Measurements from ENCODE around the gene BAG1. TPM values are rescaled to one million over a fixed set of nuclear protein-coding genes. Genes with fewer than 3 reads are reported as not detected.
A peak's percentile ranks its signal among the peaks of the same experiment; 100 is the strongest.

Gene BAG1
- total RNA-seq, 1 donor from 2014 or later, result 40.2 TPM

DNA sequence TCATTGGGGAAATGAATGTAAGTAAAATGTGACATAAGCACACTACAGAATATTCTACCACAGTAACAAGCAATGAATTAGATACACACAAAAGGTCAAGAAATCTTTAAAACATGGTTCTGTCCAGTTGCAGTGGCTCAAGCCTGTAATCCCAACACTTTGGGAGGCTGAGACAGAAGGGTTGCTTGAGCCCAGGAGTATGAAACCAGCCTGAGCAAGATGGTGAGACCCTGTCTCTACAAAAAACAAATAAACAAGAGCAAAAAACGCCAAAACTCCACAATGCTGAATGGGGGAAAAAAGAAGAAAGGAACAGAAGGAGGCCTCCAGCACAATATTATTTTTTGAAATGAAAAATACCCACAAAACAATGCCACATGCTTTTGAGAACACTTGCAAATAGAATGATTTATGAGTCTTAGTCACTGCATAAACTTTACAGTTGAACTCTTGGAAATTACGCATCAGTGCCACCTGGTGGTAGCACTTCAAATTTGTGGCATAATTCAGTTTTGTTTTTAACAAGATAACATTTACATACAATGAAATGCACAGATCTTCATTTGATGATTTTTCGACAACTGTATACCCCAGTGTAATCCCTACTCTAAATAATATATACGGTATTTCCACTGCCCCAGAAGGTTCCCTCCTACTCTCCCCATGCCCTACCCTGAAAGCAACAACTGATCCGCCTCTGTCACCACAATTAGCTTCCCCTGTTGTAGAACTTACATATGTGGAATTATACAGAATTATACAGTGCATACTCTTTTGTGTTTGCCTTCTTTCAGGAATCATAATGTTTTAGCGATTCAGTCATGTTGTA, 39.0 kb downstream of the BAG1 start:
- no peak overlapping the region for H3K4me3 ChIP-seq (ENCODE audit: low read length in 3 of 3)
- peaks cover 3 to 8% (median 7%) of the 10 kb centered on the region in 3 donors for H3K4me1 ChIP-seq (ENCODE audit: control insufficient read depth in 3 of 3, insufficient read depth in 3 of 3, low read length in 3 of 3)
- H3K9me3 ChIP-seq (ENCODE audit: control insufficient read depth in 3 of 3, low read length in 3 of 3), result no peaks in the 10 kb centered on the region
- H3K27ac ChIP-seq (ENCODE audit: low read depth, low read length), result no peak overlapping the region
- H3K27me3 ChIP-seq (ENCODE audit: control insufficient read depth in 3 of 3, insufficient read depth in 3 of 3, low read length in 3 of 3), result no peaks in the 10 kb centered on the region
- no peak overlapping the region for H3K9ac ChIP-seq (ENCODE audit: low read depth in 1 of 3, low read length in 3 of 3)
- H3K36me3 ChIP-seq (ENCODE audit: control insufficient read depth in 3 of 3, insufficient read depth in 3 of 3, low read length in 3 of 3), result no peaks in the 10 kb centered on the region

DNA sequence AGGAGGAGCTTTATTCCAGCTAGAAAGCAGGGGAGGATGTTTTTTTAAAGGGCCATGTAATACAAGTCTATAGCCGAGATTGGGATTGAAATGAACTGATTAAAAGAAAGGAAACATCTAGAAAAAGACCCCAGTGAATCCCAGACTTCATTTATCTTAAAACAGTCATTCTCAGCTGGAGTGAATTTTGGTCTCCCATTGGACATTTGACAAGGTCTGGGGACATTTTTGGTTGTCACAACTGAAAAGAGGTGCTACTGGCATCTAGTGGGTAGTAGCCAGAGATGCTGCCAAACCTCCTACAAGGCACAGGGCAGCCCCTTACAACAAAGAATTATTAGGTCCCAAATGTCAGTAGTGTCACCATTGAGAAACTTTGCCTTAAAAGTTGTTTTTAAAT, 40.8 kb downstream of the BAG1 start:
- no peak overlapping the region for H3K27ac ChIP-seq (ENCODE audit: low read depth, low read length)
- H3K4me1 ChIP-seq (ENCODE audit: control insufficient read depth in 3 of 3, insufficient read depth in 3 of 3, low read length in 3 of 3), result peaks cover 3 to 8% (median 7%) of the 10 kb centered on the region in 3 donors
- H3K36me3 ChIP-seq (ENCODE audit: control insufficient read depth in 3 of 3, insufficient read depth in 3 of 3, low read length in 3 of 3), result no peaks in the 10 kb centered on the region

DNA sequence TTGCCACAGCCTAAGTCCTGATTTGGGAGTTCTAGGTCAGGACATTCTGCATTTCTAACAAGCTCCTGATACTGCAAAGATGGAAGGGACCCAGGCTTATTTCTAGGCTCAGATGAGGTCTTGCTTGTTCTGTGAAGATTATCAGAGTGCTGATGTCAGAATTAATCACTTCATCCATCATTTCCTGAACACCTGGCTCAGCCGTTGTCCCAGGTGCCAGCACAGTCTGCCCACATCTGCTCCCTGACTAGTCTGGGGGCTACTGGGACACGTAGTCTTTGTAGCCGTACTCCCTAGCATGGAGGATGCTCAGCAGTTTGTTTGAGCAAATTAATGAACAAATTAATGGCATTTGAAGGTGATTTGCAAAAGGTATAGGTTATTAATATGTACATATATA, 42.5 kb downstream of the BAG1 start:
- no peaks in the 10 kb centered on the region for H3K9me3 ChIP-seq (ENCODE audit: control insufficient read depth in 3 of 3, low read length in 3 of 3)
- no peak overlapping the region for H3K27ac ChIP-seq (ENCODE audit: low read depth, low read length)
- no peaks in the 10 kb centered on the region for H3K36me3 ChIP-seq (ENCODE audit: control insufficient read depth in 3 of 3, insufficient read depth in 3 of 3, low read length in 3 of 3)
- H3K9ac ChIP-seq (ENCODE audit: low read depth in 1 of 3, low read length in 3 of 3), result no peak overlapping the region
- H3K4me1 ChIP-seq (ENCODE audit: control insufficient read depth in 3 of 3, insufficient read depth in 3 of 3, low read length in 3 of 3), result peaks cover 3 to 8% (median 7%) of the 10 kb centered on the region in 3 donors
- H3K27me3 ChIP-seq (ENCODE audit: control insufficient read depth in 3 of 3, insufficient read depth in 3 of 3, low read length in 3 of 3), result no peaks in the 10 kb centered on the region
- no peak overlapping the region for H3K4me3 ChIP-seq (ENCODE audit: low read length in 3 of 3)

More for the DNA sequence above, 40.8 kb downstream of the BAG1 start:
- no peak overlapping the region for H3K9ac ChIP-seq (ENCODE audit: low read depth in 1 of 3, low read length in 3 of 3)
- no peaks in the 10 kb centered on the region for H3K9me3 ChIP-seq (ENCODE audit: control insufficient read depth in 3 of 3, low read length in 3 of 3)
- no peak overlapping the region for H3K4me3 ChIP-seq (ENCODE audit: low read length in 3 of 3)
- H3K27me3 ChIP-seq (ENCODE audit: control insufficient read depth in 3 of 3, insufficient read depth in 3 of 3, low read length in 3 of 3), result no peaks in the 10 kb centered on the region

DNA sequence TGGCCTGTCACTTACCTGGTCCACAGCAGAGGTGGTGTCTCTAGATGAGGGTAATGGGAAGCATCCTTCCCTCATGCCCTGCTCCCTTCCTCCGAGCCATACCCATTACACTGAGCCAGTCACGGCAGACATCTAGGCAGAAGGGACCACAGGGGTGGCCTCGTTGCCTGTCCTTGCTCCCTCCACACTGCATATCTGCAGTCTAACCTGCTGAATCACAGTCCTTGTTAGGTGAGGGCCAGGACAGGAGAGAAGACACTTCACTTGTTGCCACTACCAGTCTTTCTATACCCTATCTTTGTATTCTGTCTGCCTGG, 43.0 kb downstream of the BAG1 start:
- Histone ChIP-seq H3K9me3 (ENCODE audit: control insufficient read depth in 3 of 3, low read length in 3 of 3) (no peaks in the 10 kb centered on the region), H3K4me3 (ENCODE audit: low read length in 3 of 3) (no peak overlapping the region), H3K9ac (ENCODE audit: low read depth in 1 of 3, low read length in 3 of 3) (no peak overlapping the region), H3K36me3 (ENCODE audit: control insufficient read depth in 3 of 3, insufficient read depth in 3 of 3, low read length in 3 of 3) (no peaks in the 10 kb centered on the region), H3K4me1 (ENCODE audit: control insufficient read depth in 3 of 3, insufficient read depth in 3 of 3, low read length in 3 of 3) (peaks cover 3 to 8% (median 7%) of the 10 kb centered on the region in 3 donors), H3K27ac (ENCODE audit: low read depth, low read length) (no peak overlapping the region), H3K27me3 (ENCODE audit: control insufficient read depth in 3 of 3, insufficient read depth in 3 of 3, low read length in 3 of 3) (no peaks in the 10 kb centered on the region)

DNA sequence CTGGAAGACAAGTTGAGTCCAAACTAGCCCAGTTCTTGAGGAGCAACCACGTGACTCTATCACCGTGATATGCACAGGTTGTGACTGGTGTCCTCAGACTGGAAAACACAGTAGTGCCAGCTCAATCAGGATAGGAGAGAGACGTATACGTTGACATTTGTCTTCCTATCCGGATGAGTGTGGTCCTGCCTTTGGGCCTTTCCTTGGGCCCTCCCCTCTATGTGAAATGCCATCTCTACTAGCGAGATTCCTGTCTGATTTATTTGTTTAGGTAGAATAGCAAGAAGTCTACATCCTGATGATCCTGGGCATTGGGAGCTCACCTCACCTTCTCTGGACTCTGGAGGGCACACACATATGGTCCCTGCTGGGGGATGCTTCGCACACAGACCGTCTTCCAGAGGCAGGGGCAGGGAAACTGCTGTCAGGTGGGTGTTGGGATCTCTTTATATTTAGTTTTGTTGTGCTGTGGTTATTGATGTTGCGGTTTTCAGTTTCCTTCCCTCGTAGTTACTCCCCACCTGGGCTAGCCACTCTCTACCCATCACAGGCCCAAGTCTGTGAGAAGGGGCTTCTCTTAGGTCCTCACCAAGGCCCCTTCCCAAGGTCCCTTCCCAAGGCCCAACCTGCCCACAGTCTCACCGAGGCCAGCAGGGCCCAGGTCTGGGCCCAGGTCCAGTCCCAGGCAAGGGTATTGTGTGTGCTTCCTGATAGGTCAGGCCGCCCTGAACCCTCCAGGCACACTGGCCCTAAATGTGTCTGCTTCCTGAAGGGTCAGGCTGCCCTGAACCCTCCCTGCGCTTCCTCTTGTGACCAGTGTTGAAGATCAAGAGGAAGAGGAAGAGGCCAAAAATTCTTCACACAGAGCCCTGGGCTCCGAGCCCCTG, 43.6 kb downstream of the BAG1 start:
- peaks cover 3 to 8% (median 6%) of the 10 kb centered on the region in 3 donors for H3K4me1 ChIP-seq (ENCODE audit: control insufficient read depth in 3 of 3, insufficient read depth in 3 of 3, low read length in 3 of 3)
- no peak overlapping the region for H3K4me3 ChIP-seq (ENCODE audit: low read length in 3 of 3)
- no peak overlapping the region for H3K27ac ChIP-seq (ENCODE audit: low read depth, low read length)
- H3K9me3 ChIP-seq (ENCODE audit: control insufficient read depth in 3 of 3, low read length in 3 of 3), result no peaks in the 10 kb centered on the region
- H3K9ac ChIP-seq (ENCODE audit: low read depth in 1 of 3, low read length in 3 of 3), result no peak overlapping the region
- no peaks in the 10 kb centered on the region for H3K27me3 ChIP-seq (ENCODE audit: control insufficient read depth in 3 of 3, insufficient read depth in 3 of 3, low read length in 3 of 3)
- H3K36me3 ChIP-seq (ENCODE audit: control insufficient read depth in 3 of 3, insufficient read depth in 3 of 3, low read length in 3 of 3), result no peaks in the 10 kb centered on the region

DNA sequence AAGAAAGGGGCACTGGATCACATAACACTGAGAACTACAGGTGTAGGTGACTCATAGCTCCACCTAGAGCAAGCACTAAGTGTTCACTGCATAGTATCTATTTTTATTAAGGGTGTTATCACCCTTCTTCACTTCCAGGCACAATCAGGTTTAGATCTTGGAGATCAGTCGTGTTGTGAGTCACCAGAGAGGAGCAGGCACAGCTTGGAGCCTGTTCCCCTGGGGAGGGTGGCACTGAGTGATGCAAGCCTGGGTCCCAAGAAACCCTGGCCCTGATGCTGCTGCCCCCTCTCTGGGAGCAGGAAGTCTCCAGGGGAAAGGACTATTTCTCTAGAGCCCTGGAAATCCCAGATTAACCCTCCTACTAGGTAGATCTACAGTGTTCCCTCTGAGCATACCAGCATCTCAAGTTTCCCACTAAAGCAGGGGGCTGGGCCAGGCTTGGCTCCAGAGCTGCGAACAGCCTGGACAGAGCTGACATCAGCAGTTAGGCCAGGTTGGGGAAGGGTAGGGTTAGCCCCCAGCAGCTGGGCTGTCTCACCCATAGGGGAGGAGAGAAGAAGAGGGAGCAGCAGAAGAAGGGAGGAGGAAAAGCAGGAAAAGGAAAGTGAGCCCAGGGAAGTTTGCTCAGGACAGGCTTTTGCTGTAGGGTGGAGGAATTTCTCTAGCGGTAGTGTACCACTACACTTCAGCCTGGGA, 52.7 kb downstream of the BAG1 start:
- H3K4me1 ChIP-seq (ENCODE audit: control insufficient read depth in 3 of 3, insufficient read depth in 3 of 3, low read length in 3 of 3), result peaks cover 4 to 11% (median 8%) of the 10 kb centered on the region in 3 donors
- H3K9ac ChIP-seq (ENCODE audit: low read depth in 1 of 3, low read length in 3 of 3), result no peak overlapping the region
- H3K36me3 ChIP-seq (ENCODE audit: control insufficient read depth in 3 of 3, insufficient read depth in 3 of 3, low read length in 3 of 3), result no peaks in the 10 kb centered on the region
- no peak overlapping the region for H3K4me3 ChIP-seq (ENCODE audit: low read length in 3 of 3)
- no peaks in the 10 kb centered on the region for H3K27me3 ChIP-seq (ENCODE audit: control insufficient read depth in 3 of 3, insufficient read depth in 3 of 3, low read length in 3 of 3)
- no peaks in the 10 kb centered on the region for H3K9me3 ChIP-seq (ENCODE audit: control insufficient read depth in 3 of 3, low read length in 3 of 3)
- no peak overlapping the region for H3K27ac ChIP-seq (ENCODE audit: low read depth, low read length)

DNA sequence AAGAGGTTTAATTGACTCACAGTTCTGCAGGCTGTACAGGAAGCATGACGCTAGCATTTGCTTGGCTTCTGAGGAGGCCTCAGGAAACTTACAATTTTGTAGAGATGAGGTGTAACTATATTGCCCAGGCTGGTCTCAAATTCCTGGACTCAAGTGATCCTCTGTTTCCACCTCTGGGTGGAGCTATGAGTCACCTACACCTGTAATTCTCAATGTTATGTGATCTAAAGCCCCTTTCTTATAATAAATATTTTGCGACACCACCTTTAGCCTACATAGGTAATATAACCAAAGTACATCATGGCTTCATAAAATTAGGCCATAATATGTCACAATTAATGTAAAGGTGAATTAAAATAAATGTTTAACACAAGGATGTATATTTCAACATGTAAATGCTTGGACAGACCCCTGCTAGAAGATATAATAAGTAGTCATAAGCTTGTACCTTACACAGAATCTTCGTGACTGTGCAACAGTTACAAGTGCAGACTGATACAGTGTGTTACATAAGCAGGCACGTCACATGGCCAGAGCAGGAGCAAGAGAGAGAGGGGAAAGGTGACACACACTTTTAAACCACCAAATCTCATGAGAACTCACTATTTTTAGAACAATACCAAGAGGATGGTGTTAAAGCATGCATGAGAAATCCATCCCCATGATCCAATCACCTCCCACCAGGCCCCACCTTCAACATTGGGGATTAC, 54.3 kb downstream of the BAG1 start:
- Histone ChIP-seq H3K27me3 (ENCODE audit: control insufficient read depth in 3 of 3, insufficient read depth in 3 of 3, low read length in 3 of 3) (no peaks in the 10 kb centered on the region), H3K4me3 (ENCODE audit: low read length in 3 of 3) (no peak overlapping the region), H3K36me3 (ENCODE audit: control insufficient read depth in 3 of 3, insufficient read depth in 3 of 3, low read length in 3 of 3) (no peaks in the 10 kb centered on the region), H3K9me3 (ENCODE audit: control insufficient read depth in 3 of 3, low read length in 3 of 3) (no peaks in the 10 kb centered on the region), H3K27ac (ENCODE audit: low read depth, low read length) (no peak overlapping the region), H3K9ac (ENCODE audit: low read depth in 1 of 3, low read length in 3 of 3) (no peak overlapping the region), H3K4me1 (ENCODE audit: control insufficient read depth in 3 of 3, insufficient read depth in 3 of 3, low read length in 3 of 3) (peaks cover 4 to 11% (median 8%) of the 10 kb centered on the region in 3 donors)

DNA sequence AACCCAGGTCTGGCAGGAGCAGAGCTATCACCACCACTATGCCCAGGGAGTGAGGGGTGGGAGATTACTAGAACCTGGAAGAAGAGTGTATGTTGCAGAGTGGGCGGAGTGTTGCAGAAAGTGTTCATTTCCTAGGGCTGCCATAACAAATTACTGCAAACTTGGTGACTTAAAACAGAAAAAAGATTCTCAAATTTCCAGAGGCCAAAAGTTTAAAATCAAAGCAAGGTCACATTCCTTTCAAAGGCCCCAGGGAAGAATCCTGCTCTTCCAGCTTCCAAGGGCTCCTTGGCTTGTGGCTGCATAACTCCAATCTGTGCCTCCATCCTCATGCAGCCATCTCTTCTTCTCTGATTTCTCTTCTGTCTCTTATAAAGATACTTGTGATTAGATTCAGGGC, 55.1 kb downstream of the BAG1 start:
- no peaks in the 10 kb centered on the region for H3K36me3 ChIP-seq (ENCODE audit: control insufficient read depth in 3 of 3, insufficient read depth in 3 of 3, low read length in 3 of 3)
- no peak overlapping the region for H3K9ac ChIP-seq (ENCODE audit: low read depth in 1 of 3, low read length in 3 of 3)
- H3K4me3 ChIP-seq (ENCODE audit: low read length in 3 of 3), result no peak overlapping the region
- peaks cover 4 to 11% (median 8%) of the 10 kb centered on the region in 3 donors for H3K4me1 ChIP-seq (ENCODE audit: control insufficient read depth in 3 of 3, insufficient read depth in 3 of 3, low read length in 3 of 3)
- H3K27ac ChIP-seq (ENCODE audit: low read depth, low read length), result no peak overlapping the region
- no peaks in the 10 kb centered on the region for H3K9me3 ChIP-seq (ENCODE audit: control insufficient read depth in 3 of 3, low read length in 3 of 3)
- H3K27me3 ChIP-seq (ENCODE audit: control insufficient read depth in 3 of 3, insufficient read depth in 3 of 3, low read length in 3 of 3), result no peaks in the 10 kb centered on the region

DNA sequence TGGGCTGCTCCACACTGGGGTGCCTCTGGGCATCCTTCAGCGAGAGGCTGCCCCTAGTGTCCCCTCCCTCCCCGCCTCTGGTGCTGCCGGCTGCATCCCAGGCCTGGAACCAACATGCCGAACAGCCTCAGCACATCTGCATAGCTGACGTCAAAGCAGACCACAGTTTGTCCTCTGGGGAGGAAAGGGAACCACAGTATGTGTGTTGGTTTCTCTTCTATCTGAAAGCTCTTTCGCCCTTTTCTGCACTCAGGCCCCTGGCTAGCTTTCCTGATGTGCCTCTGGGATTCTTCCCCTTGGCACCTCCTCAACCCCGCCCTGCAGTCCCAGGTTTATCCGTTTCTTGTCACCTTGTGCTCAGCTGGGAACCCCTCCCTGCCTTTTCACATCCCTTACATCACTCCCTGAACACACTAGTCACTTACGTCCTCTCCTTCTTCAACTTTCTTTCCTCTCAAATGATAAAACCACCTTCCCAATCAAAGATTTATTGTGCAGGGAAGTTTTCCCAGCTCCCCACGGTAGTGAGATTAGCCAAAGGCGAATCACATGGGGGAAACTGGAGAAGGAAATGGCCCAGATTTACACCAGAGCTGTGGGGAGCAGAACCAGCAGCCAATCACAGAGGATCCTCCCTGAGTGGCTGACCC, 61.8 kb downstream of the BAG1 start:
- H3K27ac ChIP-seq (ENCODE audit: low read depth, low read length), result no peak overlapping the region
- H3K27me3 ChIP-seq (ENCODE audit: control insufficient read depth in 3 of 3, insufficient read depth in 3 of 3, low read length in 3 of 3), result no peaks in the 10 kb centered on the region
- no peaks in the 10 kb centered on the region for H3K9me3 ChIP-seq (ENCODE audit: control insufficient read depth in 3 of 3, low read length in 3 of 3)
- H3K4me3 ChIP-seq (ENCODE audit: low read length in 3 of 3), result peak overlapping the region in 1 of 3 donors; percentile 11
- no peak overlapping the region for H3K9ac ChIP-seq (ENCODE audit: low read depth in 1 of 3, low read length in 3 of 3)
- no peaks in the 10 kb centered on the region for H3K36me3 ChIP-seq (ENCODE audit: control insufficient read depth in 3 of 3, insufficient read depth in 3 of 3, low read length in 3 of 3)
- H3K4me1 ChIP-seq (ENCODE audit: control insufficient read depth in 3 of 3, insufficient read depth in 3 of 3, low read length in 3 of 3), result peaks cover 8 to 16% (median 11%) of the 10 kb centered on the region in 3 donors

Measured in skeletal muscle tissue (tissue), 4 donors.